HEK293T (cell line): Measurements from ENCODE around the gene MUTYH.
A peak's percentile ranks its signal among the peaks of the same experiment; 100 is the strongest.
"Not testable (repeated sequence)": the region's sequence is repeated elsewhere in the genome, so short reads cannot be mapped to it uniquely, and the experiment has no call there.

Experiments used
- CTCF ChIA-PET: fragments of 350-600 bp; formaldehyde crosslinking; extraction: SDS; loops from one replicate; lab custom pipeline; 2021; ENCODE audit warnings: antibody characterized with exemption, inconsistent platforms; lab: Yijun Ruan, JAX
- POLR2A ChIA-PET: fragments of 350-600 bp; formaldehyde crosslinking; extraction: SDS; loops from one replicate; lab custom pipeline; 2020; ENCODE audit warnings: antibody characterized with exemption, inconsistent platforms; lab: Yijun Ruan, JAX
- DNase-seq: peaks from one replicate; pipeline ENCODE4 v3.0.0; 2012; ENCODE audit warnings: mixed read lengths; ENCODE audit errors: extremely low spot score
- ARNT ChIP-seq: fragments of 450-650 bp; IDR thresholded peaks from 2 replicates; pipeline ENCODE4 v1.6.1; 2017; ENCODE audit warnings: mild to moderate bottlenecking
- BHLHE40 ChIP-seq: fragments of 450-650 bp; IDR thresholded peaks from 2 replicates; pipeline ENCODE4 v1.6.1; 2016; ENCODE audit warnings: mild to moderate bottlenecking, moderate library complexity, borderline replicate concordance
- CTBP1 ChIP-seq: fragments of 450-650 bp; IDR thresholded peaks from 2 replicates; pipeline ENCODE4 v1.6.1; 2016; ENCODE audit warnings: borderline replicate concordance
- ELF4 ChIP-seq: fragments of 450-650 bp; IDR thresholded peaks from 2 replicates; pipeline ENCODE4 v1.6.1; 2017; ENCODE audit warnings: antibody characterized with exemption
- FOXA1 ChIP-seq: fragments of 450-650 bp; IDR thresholded peaks from 2 replicates; pipeline ENCODE4 v1.6.1; 2016; ENCODE audit warnings: mild to moderate bottlenecking
- FOXK2 ChIP-seq: fragments of 450-650 bp; IDR thresholded peaks from 2 replicates; pipeline ENCODE4 v1.6.1; 2016; ENCODE audit warnings: mild to moderate bottlenecking
- FOXM1 ChIP-seq: fragments of 450-650 bp; IDR thresholded peaks from 2 replicates; pipeline ENCODE4 v1.6.1; 2017; ENCODE audit warnings: mild to moderate bottlenecking, borderline replicate concordance
- HDGF ChIP-seq: fragments of 450-650 bp; IDR thresholded peaks from 2 replicates; pipeline ENCODE4 v1.6.1; 2017; ENCODE audit warnings: antibody characterized with exemption, borderline replicate concordance
- L3MBTL2 ChIP-seq: fragments of 450-650 bp; conservative IDR thresholded peaks from 2 replicates; pipeline ENCODE4 v1.6.1; 2016; ENCODE audit warnings: mild to moderate bottlenecking
- LEF1 ChIP-seq: fragments of 450-650 bp; IDR thresholded peaks from 2 replicates; pipeline ENCODE4 v1.6.1; 2017; ENCODE audit warnings: mild to moderate bottlenecking, borderline replicate concordance
- NFRKB ChIP-seq: fragments of 450-650 bp; IDR thresholded peaks from 2 replicates; pipeline ENCODE4 v1.6.1; 2016; ENCODE audit warnings: mild to moderate bottlenecking, moderate library complexity
- SP1 ChIP-seq: fragments of 450-650 bp; IDR thresholded peaks from 2 replicates; pipeline ENCODE4 v1.6.1; 2017
- SUZ12 ChIP-seq: fragments of 450-650 bp; IDR thresholded peaks from 2 replicates; pipeline ENCODE4 v1.6.1; 2016; ENCODE audit warnings: mild to moderate bottlenecking
- TARDBP ChIP-seq: fragments of 450-650 bp; IDR thresholded peaks from 2 replicates; pipeline ENCODE4 v1.6.1; 2016
- ZNF384 ChIP-seq: fragments of 450-650 bp; IDR thresholded peaks from 2 replicates; pipeline ENCODE4 v1.6.1; 2016
- TF ChIP-seq, protein P1 (sequence below): fragments of 450-650 bp; IDR thresholded peaks from 2 replicates; pipeline ENCODE4 v1.6.1; 2016

Gene MUTYH

DNA sequence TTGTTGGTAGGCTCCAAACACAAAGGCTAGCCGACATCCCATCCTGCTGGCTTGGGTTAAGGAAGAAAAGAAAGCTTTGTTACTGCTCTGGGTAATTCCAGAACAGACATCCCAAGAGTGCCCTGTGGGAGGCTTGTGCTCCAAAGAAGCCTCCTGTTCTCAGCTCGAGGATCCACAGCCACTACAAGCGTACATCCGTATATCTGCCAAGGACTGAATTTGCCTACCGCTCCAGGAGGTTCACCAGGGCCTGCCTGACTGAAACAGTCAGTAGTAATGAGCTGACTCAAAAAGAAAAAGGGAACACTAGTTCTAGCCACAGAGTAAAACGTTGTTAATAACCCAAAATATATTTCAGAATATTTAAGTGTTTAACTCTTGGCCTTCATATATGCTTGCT is 24.8 kb upstream of the MUTYH start:
- TF ChIP-seq FOXA1 (no peak), TARDBP (no peak), L3MBTL2 (no peak), LEF1 (no peak), CTBP1 (no peak), SUZ12 (no peak), ARNT (no peak), ZNF384 (no peak), ELF4 (no peak), SP1 (no peak), NFRKB (no peak), HDGF (no peak), FOXK2 (no peak), BHLHE40 (no peak), FOXM1 (no peak)
- TF ChIP-seq, protein P1, sequence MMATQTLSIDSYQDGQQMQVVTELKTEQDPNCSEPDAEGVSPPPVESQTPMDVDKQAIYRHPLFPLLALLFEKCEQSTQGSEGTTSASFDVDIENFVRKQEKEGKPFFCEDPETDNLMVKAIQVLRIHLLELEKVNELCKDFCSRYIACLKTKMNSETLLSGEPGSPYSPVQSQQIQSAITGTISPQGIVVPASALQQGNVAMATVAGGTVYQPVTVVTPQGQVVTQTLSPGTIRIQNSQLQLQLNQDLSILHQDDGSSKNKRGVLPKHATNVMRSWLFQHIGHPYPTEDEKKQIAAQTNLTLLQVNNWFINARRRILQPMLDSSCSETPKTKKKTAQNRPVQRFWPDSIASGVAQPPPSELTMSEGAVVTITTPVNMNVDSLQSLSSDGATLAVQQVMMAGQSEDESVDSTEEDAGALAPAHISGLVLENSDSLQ: no peak
- ChIA-PET CTCF (interaction anchor here (0.5 to 1.3 kb wide), 4 partner anchors 10 to 350 kb away, joined by 3 to 5 read pairs (median 3); no protein-coding TSS in a partner anchor), POLR2A (interaction anchor here (2.2 kb wide), 1 partner anchor 25 kb away, joined by 7 read pairs; the partner anchor contains the start of genes MUTYH and TOE1)
- no peak for DNase-seq

DNA sequence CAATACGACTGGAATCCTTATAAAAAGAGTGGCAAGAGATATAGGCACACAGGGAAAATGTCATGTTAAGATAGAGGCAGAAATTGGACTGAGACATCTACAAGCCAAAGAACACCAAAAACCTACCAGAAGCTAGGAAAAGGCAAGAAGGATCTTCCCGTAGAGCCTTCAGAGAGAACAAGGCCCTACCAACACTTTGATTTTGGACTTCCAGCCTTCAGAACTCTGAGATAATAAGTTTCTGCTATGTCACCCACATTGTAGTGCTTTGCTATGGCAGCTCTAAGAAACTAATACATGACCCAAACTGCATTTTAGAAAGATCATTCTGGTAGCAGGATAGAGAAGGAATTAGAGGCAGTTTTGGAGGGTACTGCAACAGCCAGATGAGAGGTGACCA is 24.1 kb upstream of the MUTYH start:
- ChIA-PET POLR2A (no interaction called here), CTCF (interaction anchor here (1.3 kb wide), 1 partner anchor 129 kb away, joined by 5 read pairs; no protein-coding TSS in a partner anchor)
- TF ChIP-seq L3MBTL2 (no peak), FOXA1 (no peak), LEF1 (no peak), ELF4 (no peak), NFRKB (no peak), TARDBP (no peak), SP1 (no peak), FOXK2 (no peak), BHLHE40 (no peak), CTBP1 (no peak), ARNT (no peak), ZNF384 (no peak), SUZ12 (no peak), FOXM1 (no peak), HDGF (no peak)
- TF ChIP-seq, protein P1: no peak
- no peak for DNase-seq

DNA sequence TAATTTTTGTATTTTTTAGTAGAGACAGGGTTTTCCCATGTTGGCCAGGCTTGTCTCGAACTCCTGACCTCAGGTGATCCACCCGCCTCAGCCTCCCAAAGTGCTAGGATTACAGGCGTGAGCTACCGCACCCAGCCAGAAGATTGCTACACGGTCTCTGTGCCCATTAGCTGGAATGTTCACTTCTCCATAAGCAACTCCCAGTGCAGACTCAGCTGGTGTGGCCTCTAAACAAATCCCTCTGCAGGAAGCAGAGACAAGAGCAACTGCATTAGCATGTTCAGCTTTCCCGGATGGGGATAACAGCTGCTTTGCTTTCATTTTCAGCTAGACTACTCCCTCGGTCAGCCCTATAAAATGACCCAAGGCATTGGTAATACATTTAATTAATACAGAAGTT is 20.7 kb upstream of the MUTYH start:
- not testable (repeated sequence) for DNase-seq
- ChIA-PET CTCF (interaction anchor here (0.9 to 2.4 kb wide), 3 partner anchors 9 to 210 kb away, joined by 3 to 38 read pairs (median 4); no protein-coding TSS in a partner anchor), POLR2A (interaction anchor here (1.8 kb wide), 1 partner anchor 20 kb away, joined by 4 read pairs; no protein-coding TSS in a partner anchor)

DNA sequence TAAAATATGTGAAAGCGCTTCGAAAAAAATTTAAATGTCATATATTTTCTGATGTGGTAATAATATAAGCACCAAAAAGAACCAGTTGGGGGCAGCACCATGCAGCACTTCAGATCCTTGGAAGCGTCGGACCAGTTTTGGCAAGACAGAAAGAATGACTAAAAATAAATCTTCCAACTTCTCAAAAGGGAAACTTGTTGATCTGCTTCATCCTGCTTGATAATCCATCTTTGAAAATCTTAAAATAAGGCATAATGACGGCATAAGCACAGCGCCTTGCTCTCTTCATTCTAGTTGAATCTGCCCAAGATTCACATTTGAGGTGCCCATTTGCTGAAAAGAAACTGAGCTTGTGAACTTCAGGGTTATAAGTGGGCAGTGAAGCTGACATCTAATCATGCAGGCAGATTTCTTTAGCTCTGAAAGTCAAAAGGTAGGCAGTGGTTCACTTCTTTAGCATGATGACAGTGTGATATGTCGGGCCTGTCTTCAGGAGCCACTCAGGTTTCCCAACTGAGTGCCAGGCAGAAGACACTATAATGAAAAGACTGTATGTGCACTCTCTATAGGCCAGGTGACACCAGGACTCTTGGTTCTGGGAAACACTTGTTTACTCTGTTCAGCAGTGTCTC is 19.8 kb upstream of the MUTYH start:
- peak; percentile 53 for DNase-seq
- POLR2A ChIA-PET: interaction anchor here (1.1 to 1.8 kb wide), 3 partner anchors 19 to 131 kb away, joined by 3 to 4 read pairs (median 4); partner anchors contain the start of genes MUTYH and TOE1
- CTCF ChIA-PET: interaction anchor here (0.6 to 2.4 kb wide), 14 partner anchors 9 to 223 kb away, joined by 3 to 38 read pairs (median 4); partner anchors contain the start of genes CCDC163, MMACHC, MUTYH and TESK2
- TF ChIP-seq ZNF384 (no peak), BHLHE40 (no peak), FOXA1 (no peak)

DNA sequence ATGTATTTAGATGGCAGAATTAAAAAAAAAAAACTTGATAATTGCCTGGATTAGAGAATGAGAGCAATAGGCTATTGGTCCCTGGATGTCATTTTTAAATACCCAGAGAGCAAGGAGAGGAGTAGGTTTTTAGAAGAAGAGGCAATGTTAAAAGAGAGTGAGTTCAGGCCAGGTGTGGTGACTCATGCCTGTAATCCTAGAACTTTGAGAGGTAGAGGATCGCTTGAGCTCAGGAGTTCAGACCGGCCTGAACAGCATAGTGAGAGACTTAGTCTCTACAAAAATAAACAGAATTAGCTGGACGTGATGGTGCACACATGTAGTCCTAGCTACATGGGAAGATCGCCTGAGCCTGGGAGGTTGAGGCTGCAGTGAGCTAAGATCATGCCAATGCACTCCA is 15.9 kb upstream of the MUTYH start:
- DNase-seq: no peak
- ChIA-PET POLR2A (interaction anchor here (1.6 to 3.7 kb wide), 4 partner anchors 9 to 143 kb away, joined by 4 to 37 read pairs (median 8); partner anchors contain the start of genes CCDC163, MMACHC, MUTYH and TOE1), CTCF (interaction anchor here (0.7 to 1.7 kb wide), 5 partner anchors 9 to 684 kb away, joined by 3 to 9 read pairs (median 7); no protein-coding TSS in a partner anchor)
- no peak for TF ChIP-seq LEF1
- TF ChIP-seq ARNT: no peak
- TF ChIP-seq ZNF384: no peak
- no peak for TF ChIP-seq TARDBP
- TF ChIP-seq SUZ12: no peak

DNA sequence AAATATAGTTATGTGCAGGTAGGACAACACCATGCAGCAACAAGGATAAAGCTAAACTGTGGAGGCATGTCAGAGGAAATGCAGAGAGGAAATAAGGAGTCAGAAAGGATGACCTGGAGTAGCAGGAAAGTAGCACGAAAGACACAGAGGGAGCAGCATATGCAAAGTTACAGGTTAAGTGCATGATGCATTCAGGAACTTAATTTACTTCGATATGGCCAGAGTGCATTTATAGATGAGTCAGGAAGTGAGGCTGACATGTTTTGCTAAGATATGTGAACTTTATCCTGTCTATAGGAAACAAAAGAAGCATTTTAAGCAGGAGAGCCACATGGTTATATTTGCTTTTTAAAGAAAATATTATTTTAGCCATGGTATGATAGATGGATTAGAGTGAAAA is 15.4 kb upstream of the MUTYH start:
- POLR2A ChIA-PET: interaction anchor here (1.6 to 3.7 kb wide), 4 partner anchors 9 to 144 kb away, joined by 4 to 37 read pairs (median 8); partner anchors contain the start of genes CCDC163, MMACHC, MUTYH and TOE1
- no peak for TF ChIP-seq ELF4
- TF ChIP-seq, protein P1: no peak
- no peak for DNase-seq
- CTCF ChIA-PET: interaction anchor here (1.3 to 1.7 kb wide), 2 partner anchors 9 to 137 kb away, joined by 7 to 9 read pairs; no protein-coding TSS in a partner anchor
